Measurements from ENCODE around the gene LCN10. TPM values are rescaled to one million over a fixed set of nuclear protein-coding genes. Genes with fewer than 3 reads are reported as not detected.
"Not testable (repeated sequence)": the region's sequence is repeated elsewhere in the genome, so short reads cannot be mapped to it uniquely, and the experiment has no call there.

The LCN10 gene
- total and polyA plus RNA-seq, 2 of the 13 experiments (the other 11 are each of a cell fraction or from before 2014, with no cell fraction given): 0.53 to 0.61 TPM

DNA sequence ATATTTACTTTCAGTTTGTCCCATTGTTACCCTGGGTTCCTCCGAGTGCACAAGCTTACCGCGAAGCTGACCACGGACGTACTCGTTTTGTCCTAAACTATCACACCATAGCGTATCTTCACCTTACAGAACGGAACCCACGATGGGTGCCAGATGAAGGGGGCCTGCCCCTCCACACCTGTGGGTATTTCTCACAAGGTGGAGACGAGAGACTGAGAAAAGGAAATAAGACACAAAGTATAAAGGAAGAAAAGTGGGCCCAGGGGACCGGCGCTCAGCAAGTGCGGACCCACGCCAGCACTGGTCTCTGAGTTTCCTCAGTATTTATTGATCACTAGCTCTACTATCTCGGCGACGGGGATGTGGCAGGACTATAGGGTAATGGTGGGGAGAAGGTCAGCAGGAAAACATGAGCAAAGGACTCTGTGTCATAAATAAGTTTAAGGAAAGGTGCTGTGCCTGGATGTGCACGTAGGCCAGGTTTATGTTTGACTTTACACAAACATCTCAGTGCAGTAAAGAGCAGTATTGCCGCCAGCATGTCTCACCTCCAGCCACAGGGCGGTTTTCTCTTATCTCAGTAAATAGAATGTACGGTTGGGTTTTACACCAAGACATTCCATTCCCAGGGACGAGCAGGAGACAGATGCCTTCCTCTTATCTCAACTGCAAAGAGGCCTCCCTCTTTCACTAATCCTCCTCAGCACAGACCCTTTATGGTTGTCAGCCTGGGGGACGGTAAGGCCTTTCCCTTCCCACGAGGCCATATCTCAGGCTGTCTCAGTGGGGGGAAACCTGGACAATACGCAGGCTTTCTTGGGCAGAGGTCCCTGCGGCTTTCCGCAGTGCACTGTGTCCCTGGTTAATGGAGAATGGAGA is 46.1 kb upstream of the LCN10 start (continued):
- TF ChIP-seq, protein P1, sequence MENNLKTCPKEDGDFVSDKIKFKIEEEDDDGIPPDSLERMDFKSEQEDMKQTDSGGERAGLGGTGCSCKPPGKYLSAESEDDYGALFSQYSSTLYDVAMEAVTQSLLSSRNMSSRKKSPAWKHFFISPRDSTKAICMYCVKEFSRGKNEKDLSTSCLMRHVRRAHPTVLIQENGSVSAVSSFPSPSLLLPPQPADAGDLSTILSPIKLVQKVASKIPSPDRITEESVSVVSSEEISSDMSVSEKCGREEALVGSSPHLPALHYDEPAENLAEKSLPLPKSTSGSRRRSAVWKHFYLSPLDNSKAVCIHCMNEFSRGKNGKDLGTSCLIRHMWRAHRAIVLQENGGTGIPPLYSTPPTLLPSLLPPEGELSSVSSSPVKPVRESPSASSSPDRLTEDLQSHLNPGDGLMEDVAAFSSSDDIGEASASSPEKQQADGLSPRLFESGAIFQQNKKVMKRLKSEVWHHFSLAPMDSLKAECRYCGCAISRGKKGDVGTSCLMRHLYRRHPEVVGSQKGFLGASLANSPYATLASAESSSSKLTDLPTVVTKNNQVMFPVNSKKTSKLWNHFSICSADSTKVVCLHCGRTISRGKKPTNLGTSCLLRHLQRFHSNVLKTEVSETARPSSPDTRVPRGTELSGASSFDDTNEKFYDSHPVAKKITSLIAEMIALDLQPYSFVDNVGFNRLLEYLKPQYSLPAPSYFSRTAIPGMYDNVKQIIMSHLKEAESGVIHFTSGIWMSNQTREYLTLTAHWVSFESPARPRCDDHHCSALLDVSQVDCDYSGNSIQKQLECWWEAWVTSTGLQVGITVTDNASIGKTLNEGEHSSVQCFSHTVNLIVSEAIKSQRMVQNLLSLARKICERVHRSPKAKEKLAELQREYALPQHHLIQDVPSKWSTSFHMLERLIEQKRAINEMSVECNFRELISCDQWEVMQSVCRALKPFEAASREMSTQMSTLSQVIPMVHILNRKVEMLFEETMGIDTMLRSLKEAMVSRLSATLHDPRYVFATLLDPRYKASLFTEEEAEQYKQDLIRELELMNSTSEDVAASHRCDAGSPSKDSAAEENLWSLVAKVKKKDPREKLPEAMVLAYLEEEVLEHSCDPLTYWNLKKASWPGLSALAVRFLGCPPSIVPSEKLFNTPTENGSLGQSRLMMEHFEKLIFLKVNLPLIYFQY (CRISPR knock-in tag; IDR thresholded peaks at IDR 0.05; ENCODE audit: borderline replicate concordance): peak; percentile 67
- TF ChIP-seq POLR2G (IDR thresholded peaks at IDR 0.05; ENCODE audit: low read depth, low read length) (peak; percentile 70), BCL6 (CRISPR knock-in tag; IDR thresholded peaks at IDR 0.05) (peak; percentile 37; the same call in 1 of the 2 replicates), ZNF891 (CRISPR knock-in tag; IDR thresholded peaks at IDR 0.05) (0 out of 2 replicates have a peak, but pooled peaks have one; percentile 55), MED8 (CRISPR knock-in tag; IDR thresholded peaks at IDR 0.05; ENCODE audit: insufficient replicate concordance) (peak; percentile 85), ZNF766 (CRISPR knock-in tag; IDR thresholded peaks at IDR 0.05; ENCODE audit: borderline replicate concordance) (peak; percentile 64; the same call in 1 of the 2 replicates), ZBTB3 (CRISPR knock-in tag; IDR thresholded peaks at IDR 0.05; ENCODE audit: borderline replicate concordance, low read depth) (0 out of 2 replicates have a peak, but pooled peaks have one; percentile 32), ZNF547 (CRISPR knock-in tag; IDR thresholded peaks at IDR 0.05) (peak; percentile 78), FOXA1 (CRISPR knock-in tag; IDR thresholded peaks at IDR 0.05) (peak; percentile 41; the same call in 1 of the 2 replicates), YEATS4 (CRISPR knock-in tag; IDR thresholded peaks at IDR 0.05; ENCODE audit: borderline replicate concordance) (peak; percentile 73; the same call in 1 of the 2 replicates), FOXJ3 (CRISPR knock-in tag; IDR thresholded peaks at IDR 0.05; ENCODE audit: borderline replicate concordance) (peak; percentile 80; the same call in 1 of the 2 replicates), ZNF747 (CRISPR knock-in tag; IDR thresholded peaks at IDR 0.05; ENCODE audit: borderline replicate concordance) (peak; percentile 55; the same call in 1 of the 2 replicates), YEATS2 (CRISPR knock-in tag; IDR thresholded peaks at IDR 0.05; ENCODE audit: borderline replicate concordance) (peak; percentile 8; the same call in 1 of the 2 replicates), EP300 (IDR thresholded peaks at IDR 0.05; ENCODE audit: low read depth in 2 of 2, low read length in 2 of 2) (peak in 1 of 2 experiments; percentile 72; a peak in 1 of 4 replicates), EP300 (CRISPR knock-in tag; IDR thresholded peaks at IDR 0.05; ENCODE audit: borderline replicate concordance) (peak; percentile 48; the same call in 1 of the 2 replicates), ASH2L (IDR thresholded peaks at IDR 0.05; ENCODE audit: insufficient read length, low read depth, low read length) (peak; percentile 30)
- TF ChIP-seq, protein P2, sequence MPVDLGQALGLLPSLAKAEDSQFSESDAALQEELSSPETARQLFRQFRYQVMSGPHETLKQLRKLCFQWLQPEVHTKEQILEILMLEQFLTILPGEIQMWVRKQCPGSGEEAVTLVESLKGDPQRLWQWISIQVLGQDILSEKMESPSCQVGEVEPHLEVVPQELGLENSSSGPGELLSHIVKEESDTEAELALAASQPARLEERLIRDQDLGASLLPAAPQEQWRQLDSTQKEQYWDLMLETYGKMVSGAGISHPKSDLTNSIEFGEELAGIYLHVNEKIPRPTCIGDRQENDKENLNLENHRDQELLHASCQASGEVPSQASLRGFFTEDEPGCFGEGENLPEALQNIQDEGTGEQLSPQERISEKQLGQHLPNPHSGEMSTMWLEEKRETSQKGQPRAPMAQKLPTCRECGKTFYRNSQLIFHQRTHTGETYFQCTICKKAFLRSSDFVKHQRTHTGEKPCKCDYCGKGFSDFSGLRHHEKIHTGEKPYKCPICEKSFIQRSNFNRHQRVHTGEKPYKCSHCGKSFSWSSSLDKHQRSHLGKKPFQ (CRISPR knock-in tag; IDR thresholded peaks at IDR 0.05; ENCODE audit: insufficient replicate concordance): peak; percentile 75
- TF ChIP-seq, protein P3, sequence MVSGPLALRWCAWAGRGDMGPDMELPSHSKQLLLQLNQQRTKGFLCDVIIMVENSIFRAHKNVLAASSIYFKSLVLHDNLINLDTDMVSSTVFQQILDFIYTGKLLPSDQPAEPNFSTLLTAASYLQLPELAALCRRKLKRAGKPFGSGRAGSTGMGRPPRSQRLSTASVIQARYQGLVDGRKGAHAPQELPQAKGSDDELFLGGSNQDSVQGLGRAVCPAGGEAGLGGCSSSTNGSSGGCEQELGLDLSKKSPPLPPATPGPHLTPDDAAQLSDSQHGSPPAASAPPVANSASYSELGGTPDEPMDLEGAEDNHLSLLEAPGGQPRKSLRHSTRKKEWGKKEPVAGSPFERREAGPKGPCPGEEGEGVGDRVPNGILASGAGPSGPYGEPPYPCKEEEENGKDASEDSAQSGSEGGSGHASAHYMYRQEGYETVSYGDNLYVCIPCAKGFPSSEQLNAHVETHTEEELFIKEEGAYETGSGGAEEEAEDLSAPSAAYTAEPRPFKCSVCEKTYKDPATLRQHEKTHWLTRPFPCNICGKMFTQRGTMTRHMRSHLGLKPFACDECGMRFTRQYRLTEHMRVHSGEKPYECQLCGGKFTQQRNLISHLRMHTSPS (CRISPR knock-in tag; IDR thresholded peaks at IDR 0.05; ENCODE audit: low read depth): peak; percentile 70; the same call in 1 of the 2 replicates
- not testable (repeated sequence) for TF ChIP-seq FOXA1 (IDR thresholded peaks at IDR 0.05)
- TF ChIP-seq, protein P4, sequence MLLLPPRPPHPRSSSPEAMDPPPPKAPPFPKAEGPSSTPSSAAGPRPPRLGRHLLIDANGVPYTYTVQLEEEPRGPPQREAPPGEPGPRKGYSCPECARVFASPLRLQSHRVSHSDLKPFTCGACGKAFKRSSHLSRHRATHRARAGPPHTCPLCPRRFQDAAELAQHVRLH (CRISPR knock-in tag; IDR thresholded peaks at IDR 0.05; ENCODE audit: borderline replicate concordance, low read depth): peak; percentile 38; the same call in 1 of the 2 replicates
